Measurements from ENCODE around the gene GNG14. TPM values are rescaled to one million over a fixed set of nuclear protein-coding genes. Genes with fewer than 3 reads are reported as not detected.

The GNG14 gene
- total and polyA plus RNA-seq, 8 donors = not detected

- Histone ChIP-seq H3K9me3 (no peaks in the 10 kb centered on the region), H3K4me1 (peaks cover 0 to 7% (median 6%) of the 10 kb centered on the region in 3 donors), H3K36me3 (no peaks in the 10 kb centered on the region), H3K27ac (no peak overlapping the region), H3K4me3 (peak overlapping the region in 2 of 4 donors; percentile 36 to 43), H3K27me3 (no peaks in the 10 kb centered on the region)
- ATAC-seq (peak; percentile 70 to 81 (median 76)), FAIRE-seq (no peak), DNase-seq (peak; percentile 23 to 79 (median 60))
- WGBS, 2 donors = 4 to 6% methylated on average over 27 to 29 of the region's 29 CpGs
- TF ChIP-seq CTCF (IDR thresholded peaks at IDR 0.05) = peak in 1 of 4 donors; percentile 16
- intact Hi-C loops (cut with DNase I) = no loop called here
These were observed 39.7 kb upstream of the GNG14 start for GRCh38 chr19:12648088-12648487.

GRCh38 chr19:12649941-12650340, 37.9 kb upstream of the GNG14 start:
- FAIRE-seq (no peak), ATAC-seq (no peak), DNase-seq (peak in 1 of 6 donors; percentile 43)
- Histone ChIP-seq H3K9me3 (no peaks in the 10 kb centered on the region), H3K27me3 (no peaks in the 10 kb centered on the region), H3K36me3 (no peaks in the 10 kb centered on the region), H3K4me3 (no peak overlapping the region), H3K4me1 (peaks cover 0 to 7% (median 6%) of the 10 kb centered on the region in 3 donors), H3K27ac (no peak overlapping the region)
- 92 to 93% methylated on average over 10 of the region's 10 CpGs for WGBS, 2 donors
- TF ChIP-seq CTCF (IDR thresholded peaks at IDR 0.05) = no peak
- intact Hi-C loops (cut with DNase I) = no loop called here

- WGBS, 2 donors = 85 to 87% methylated on average over 6 of the region's 6 CpGs
- no peak for TF ChIP-seq CTCF (IDR thresholded peaks at IDR 0.05)
- DNase-seq = peak in 1 of 6 donors; percentile 11
- Histone ChIP-seq H3K4me3 (no peak overlapping the region), H3K4me1 (peaks cover 0 to 7% (median 6%) of the 10 kb centered on the region in 3 donors), H3K27me3 (no peaks in the 10 kb centered on the region), H3K27ac (no peak overlapping the region), H3K36me3 (no peaks in the 10 kb centered on the region), H3K9me3 (no peaks in the 10 kb centered on the region)
- intact Hi-C loops (cut with DNase I) = no loop called here
- ATAC-seq = no peak
- no peak for FAIRE-seq
These were observed 35.6 kb upstream of the GNG14 start for GRCh38 chr19:12652219-12652618.

GRCh38 chr19:12655546-12655945, 32.3 kb upstream of the GNG14 start:
- no peak overlapping the region for H3K27ac ChIP-seq
- H3K9me3 ChIP-seq = no peaks in the 10 kb centered on the region
- FAIRE-seq = no peak
- H3K27me3 ChIP-seq = no peaks in the 10 kb centered on the region
- no peaks in the 10 kb centered on the region for H3K36me3 ChIP-seq
- no peak for TF ChIP-seq CTCF (IDR thresholded peaks at IDR 0.05)
- DNase-seq = no peak
- 88 to 89% methylated on average over 8 of the region's 8 CpGs for WGBS, 2 donors
- intact Hi-C loops (cut with DNase I) = no loop called here
- no peak overlapping the region for H3K4me3 ChIP-seq
- ATAC-seq = no peak
- H3K4me1 ChIP-seq = no peaks in the 10 kb centered on the region

- TF ChIP-seq CTCF (IDR thresholded peaks at IDR 0.05) = no peak
- no peaks in the 10 kb centered on the region for H3K9me3 ChIP-seq
- peaks cover 0 to 6% (median 0%) of the 10 kb centered on the region in 3 donors for H3K36me3 ChIP-seq
- DNase-seq = peak in 5 of 6 donors; percentile 35 to 83 (median 58)
- FAIRE-seq = no peak
- 70 to 78% methylated on average over 47 to 50 of the region's 50 CpGs for WGBS, 2 donors
- ATAC-seq = peak in 3 of 4 donors; percentile 71 to 93 (median 73)
- H3K27ac ChIP-seq = no peak overlapping the region
- H3K4me1 ChIP-seq = no peaks in the 10 kb centered on the region
- intact Hi-C loops (cut with DNase I) = no loop called here
- no peak overlapping the region for H3K4me3 ChIP-seq
- H3K27me3 ChIP-seq = no peaks in the 10 kb centered on the region
These were observed 30.8 kb upstream of the GNG14 start for GRCh38 chr19:12656899-12657571.

Data from pancreas (tissue), 10 donors.